ENCODE data around the gene SENP7. TPM values are rescaled to one million over a fixed set of nuclear protein-coding genes. Genes with fewer than 3 reads are reported as not detected.
A peak's percentile ranks its signal among the peaks of the same experiment; 100 is the strongest.

The SENP7 gene
- total and polyA plus RNA-seq, 2 donors (not counting 1 experiment from before 2014, with no cell fraction given) = 14.7 to 50.3 TPM

- Histone ChIP-seq H4K20me1 (ENCODE audit: control insufficient read depth, insufficient read depth, low read length, poor library complexity, severe bottlenecking) (no peaks in the 10 kb centered on the region), H2AFZ (ENCODE audit: insufficient read depth, low read depth, low read length, poor library complexity, severe bottlenecking) (peak overlapping the region; percentile 92), H3K4me1 (ENCODE audit: control insufficient read depth in 2 of 2, insufficient read depth in 2 of 2, low read length in 2 of 2) (peaks cover 11 to 12% of the 10 kb centered on the region in 2 donors), H3K36me3 (replicated peaks in 1 of 2; ENCODE audit: control extremely low read depth in 1 of 2, control insufficient read depth in 1 of 2, extremely low read depth in 1 of 2, insufficient read depth in 2 of 2, low read length in 1 of 2) (peaks cover 0 to 2% of the 10 kb centered on the region in 2 experiments), H3K79me2 (ENCODE audit: control insufficient read depth, insufficient read depth, low read length) (peaks cover 67% of the 10 kb centered on the region), H3K4me3 (ENCODE audit: control extremely low read depth in 1 of 5, extremely low read depth in 1 of 5, insufficient read depth in 1 of 5, low read depth in 2 of 5, low read length in 4 of 5) (peak overlapping the region; percentile 67 to 88 (median 86)), H3K9ac (ENCODE audit: low read length) (peak overlapping the region; percentile 88), H3K27me3 (replicated peaks in 1 of 4; ENCODE audit: control extremely low read depth in 1 of 4, control insufficient read depth in 3 of 4, insufficient read depth in 4 of 4, low read length in 3 of 4) (peaks cover 0 to 2% (median 0%) of the 10 kb centered on the region in 4 experiments), H3K9me3 (ENCODE audit: control extremely low read depth in 1 of 3, control insufficient read depth in 2 of 3, insufficient read depth in 1 of 3, low read length in 2 of 3) (no peaks in the 10 kb centered on the region), H3K27ac (ENCODE audit: low read length in 2 of 2) (peak overlapping the region; percentile 91 to 95), H3K4me2 (replicated peaks; ENCODE audit: low read depth, low read length, poor library complexity, severe bottlenecking) (peak overlapping the region; percentile 78)
- H3K4me1 Mint-ChIP-seq = peaks cover 46% of the 10 kb centered on the region
- ATAC-seq (ENCODE audit: low read depth) (peak; percentile 22), DNase-seq (no peak)
- WGBS (ENCODE audit: insufficient coverage) = 0% methylated on average over 1 of the region's 9 CpGs
- H3K9me3 Mint-ChIP-seq (ENCODE audit: insufficient read depth) = no peaks in the 10 kb centered on the region
- TF ChIP-seq EZH2 (IDR thresholded peaks at IDR 0.05; ENCODE audit: borderline replicate concordance, insufficient read depth, low read depth, low read length, poor library complexity, severe bottlenecking) = no peak
- H3K4me3 Mint-ChIP-seq = peak overlapping the region; percentile 100
- intact Hi-C loops (cut with micrococcal nuclease) = loop anchor here (5.0 kb wide), 1 partner anchor 265 kb away; the partner anchor contains the start of gene NXPE3
- peaks cover 9% of the 10 kb centered on the region for H3K27me3 Mint-ChIP-seq
- ChIA-PET CTCF (interaction anchor here (1.1 to 1.7 kb wide), 2 partner anchors 49 to 61 kb away, joined by 3 to 9 read pairs; partner anchors contain the start of genes PCNP and TRMT10C), POLR2A (interaction anchor here (0.7 to 1.9 kb wide), 3 partner anchors 16 to 61 kb away, joined by 3 to 24 read pairs (median 19); partner anchors contain the start of genes PCNP and TRMT10C)
- H3K27ac Mint-ChIP-seq = peak overlapping the region; percentile 99
Measured at GRCh38 chr3:101512396-101512645, 691 bp downstream of the SENP7 start.

DNA sequence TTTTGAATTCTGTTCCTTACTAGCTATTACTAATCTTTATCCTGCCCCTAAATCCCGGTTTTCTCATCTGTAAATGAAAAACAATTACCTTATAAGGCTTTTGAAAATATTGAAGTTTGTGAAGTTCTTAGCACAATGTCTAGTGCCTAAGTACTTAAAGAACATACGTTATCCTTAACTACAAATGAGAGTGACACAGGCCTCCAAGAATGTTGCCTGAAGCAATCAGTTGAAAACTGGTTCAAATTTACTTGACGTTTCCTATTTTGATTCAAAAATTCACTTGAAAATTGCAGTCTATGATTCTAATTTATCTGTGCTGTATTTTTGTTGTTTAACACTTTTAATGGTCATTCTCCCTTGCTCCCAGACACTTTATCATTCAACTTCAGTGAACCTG, 3.2 kb downstream of the SENP7 start:
- no peaks in the 10 kb centered on the region for H3K9me3 Mint-ChIP-seq (ENCODE audit: insufficient read depth)
- Histone ChIP-seq H3K4me2 (replicated peaks; ENCODE audit: low read depth, low read length, poor library complexity, severe bottlenecking) (no peak overlapping the region), H3K9me3 (ENCODE audit: control extremely low read depth in 1 of 3, control insufficient read depth in 2 of 3, insufficient read depth in 1 of 3, low read length in 2 of 3) (no peaks in the 10 kb centered on the region), H3K79me2 (ENCODE audit: control insufficient read depth, insufficient read depth, low read length) (peaks cover 91% of the 10 kb centered on the region), H3K4me3 (ENCODE audit: control extremely low read depth in 1 of 5, extremely low read depth in 1 of 5, insufficient read depth in 1 of 5, low read depth in 2 of 5, low read length in 4 of 5) (no peak overlapping the region), H2AFZ (ENCODE audit: insufficient read depth, low read depth, low read length, poor library complexity, severe bottlenecking) (no peak overlapping the region), H3K4me1 (ENCODE audit: control insufficient read depth in 2 of 2, insufficient read depth in 2 of 2, low read length in 2 of 2) (peaks cover 11 to 12% of the 10 kb centered on the region in 2 donors), H3K9ac (ENCODE audit: low read length) (no peak overlapping the region), H3K27me3 (replicated peaks in 1 of 4; ENCODE audit: control extremely low read depth in 1 of 4, control insufficient read depth in 3 of 4, insufficient read depth in 4 of 4, low read length in 3 of 4) (no peaks in the 10 kb centered on the region), H4K20me1 (ENCODE audit: control insufficient read depth, insufficient read depth, low read length, poor library complexity, severe bottlenecking) (no peaks in the 10 kb centered on the region), H3K27ac (ENCODE audit: low read length in 2 of 2) (no peak overlapping the region), H3K36me3 (replicated peaks in 1 of 2; ENCODE audit: control extremely low read depth in 1 of 2, control insufficient read depth in 1 of 2, extremely low read depth in 1 of 2, insufficient read depth in 2 of 2, low read length in 1 of 2) (peaks cover 0 to 9% of the 10 kb centered on the region in 2 experiments)
- ChIA-PET POLR2A (no interaction called here), CTCF (no interaction called here)
- no peak overlapping the region for H3K4me3 Mint-ChIP-seq
- intact Hi-C loops (cut with micrococcal nuclease) = loop anchor here (5.0 kb wide), 1 partner anchor 267 kb away; the partner anchor contains the start of gene NXPE3
- WGBS (ENCODE audit: insufficient coverage) = no CpG with 5 or more reads among the region's 3 CpGs
- ATAC-seq (ENCODE audit: low read depth) = no peak
- TF ChIP-seq EZH2 (IDR thresholded peaks at IDR 0.05; ENCODE audit: borderline replicate concordance, insufficient read depth, low read depth, low read length, poor library complexity, severe bottlenecking) = no peak
- TF ChIP-seq, protein P1, sequence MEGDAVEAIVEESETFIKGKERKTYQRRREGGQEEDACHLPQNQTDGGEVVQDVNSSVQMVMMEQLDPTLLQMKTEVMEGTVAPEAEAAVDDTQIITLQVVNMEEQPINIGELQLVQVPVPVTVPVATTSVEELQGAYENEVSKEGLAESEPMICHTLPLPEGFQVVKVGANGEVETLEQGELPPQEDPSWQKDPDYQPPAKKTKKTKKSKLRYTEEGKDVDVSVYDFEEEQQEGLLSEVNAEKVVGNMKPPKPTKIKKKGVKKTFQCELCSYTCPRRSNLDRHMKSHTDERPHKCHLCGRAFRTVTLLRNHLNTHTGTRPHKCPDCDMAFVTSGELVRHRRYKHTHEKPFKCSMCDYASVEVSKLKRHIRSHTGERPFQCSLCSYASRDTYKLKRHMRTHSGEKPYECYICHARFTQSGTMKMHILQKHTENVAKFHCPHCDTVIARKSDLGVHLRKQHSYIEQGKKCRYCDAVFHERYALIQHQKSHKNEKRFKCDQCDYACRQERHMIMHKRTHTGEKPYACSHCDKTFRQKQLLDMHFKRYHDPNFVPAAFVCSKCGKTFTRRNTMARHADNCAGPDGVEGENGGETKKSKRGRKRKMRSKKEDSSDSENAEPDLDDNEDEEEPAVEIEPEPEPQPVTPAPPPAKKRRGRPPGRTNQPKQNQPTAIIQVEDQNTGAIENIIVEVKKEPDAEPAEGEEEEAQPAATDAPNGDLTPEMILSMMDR (IDR thresholded peaks at IDR 0.05) = no peak
- H3K27me3 Mint-ChIP-seq = no peaks in the 10 kb centered on the region
- no peak for DNase-seq
- H3K4me1 Mint-ChIP-seq = peaks cover 50% of the 10 kb centered on the region
- H3K27ac Mint-ChIP-seq = no peak overlapping the region

Measured in B cell (primary cell).